Ammon's horn (tissue), 1 donor: ENCODE measurements around the gene SLC25A47.
"Not testable (repeated sequence)": the region's sequence is repeated elsewhere in the genome, so short reads cannot be mapped to it uniquely, and the experiment has no call there.

Experiments
- DNase-seq: peaks from one replicate; pipeline ENCODE4 v3.0.0-alpha.2; 2016; ENCODE audit warnings: low spot score

The SLC25A47 gene

DNA sequence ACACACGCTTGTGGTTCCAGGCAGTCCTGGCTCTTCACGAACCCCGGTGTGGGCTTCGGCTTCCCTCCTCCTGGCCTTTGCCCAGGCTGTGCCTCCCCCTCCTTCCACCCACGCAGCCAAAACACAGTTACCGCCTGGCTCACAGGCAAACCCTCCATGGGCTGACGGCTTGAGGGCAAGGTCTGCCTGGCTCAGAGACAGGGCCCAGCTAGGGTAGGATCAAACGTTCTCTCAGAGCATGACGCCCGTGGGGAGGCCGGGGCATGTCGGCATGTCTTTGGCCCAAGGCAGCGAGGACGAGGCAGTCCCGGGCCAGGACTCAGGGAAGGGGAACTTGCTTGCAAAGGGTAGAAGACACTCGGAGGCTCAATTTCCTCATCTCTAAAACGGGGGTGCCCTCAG, 2.1 kb downstream of the SLC25A47 start:
- no peak for DNase-seq

DNA sequence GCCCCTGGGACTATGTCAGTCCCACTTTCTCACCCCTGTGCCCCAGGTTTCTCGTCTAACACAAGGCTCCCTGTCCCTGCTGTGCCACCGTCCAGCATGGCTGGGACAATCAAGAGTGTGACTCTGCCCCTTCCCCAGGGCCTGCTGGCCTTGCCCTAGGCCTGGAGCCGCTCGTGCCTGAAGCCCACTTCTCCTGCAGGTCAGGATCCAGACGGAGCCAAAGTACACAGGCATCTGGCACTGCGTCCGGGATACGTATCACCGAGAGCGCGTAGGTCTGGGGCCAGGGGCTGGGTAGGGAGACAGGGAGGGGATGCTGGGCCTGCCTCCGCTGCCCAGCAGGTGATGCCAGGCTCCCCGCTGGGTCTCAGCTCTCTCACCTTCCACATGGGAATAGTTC, 2.8 kb downstream of the SLC25A47 start:
- DNase-seq, result no peak

GRCh38 chr14:100327128-100327527, 4.0 kb downstream of the SLC25A47 start:
- no peak for DNase-seq

DNA sequence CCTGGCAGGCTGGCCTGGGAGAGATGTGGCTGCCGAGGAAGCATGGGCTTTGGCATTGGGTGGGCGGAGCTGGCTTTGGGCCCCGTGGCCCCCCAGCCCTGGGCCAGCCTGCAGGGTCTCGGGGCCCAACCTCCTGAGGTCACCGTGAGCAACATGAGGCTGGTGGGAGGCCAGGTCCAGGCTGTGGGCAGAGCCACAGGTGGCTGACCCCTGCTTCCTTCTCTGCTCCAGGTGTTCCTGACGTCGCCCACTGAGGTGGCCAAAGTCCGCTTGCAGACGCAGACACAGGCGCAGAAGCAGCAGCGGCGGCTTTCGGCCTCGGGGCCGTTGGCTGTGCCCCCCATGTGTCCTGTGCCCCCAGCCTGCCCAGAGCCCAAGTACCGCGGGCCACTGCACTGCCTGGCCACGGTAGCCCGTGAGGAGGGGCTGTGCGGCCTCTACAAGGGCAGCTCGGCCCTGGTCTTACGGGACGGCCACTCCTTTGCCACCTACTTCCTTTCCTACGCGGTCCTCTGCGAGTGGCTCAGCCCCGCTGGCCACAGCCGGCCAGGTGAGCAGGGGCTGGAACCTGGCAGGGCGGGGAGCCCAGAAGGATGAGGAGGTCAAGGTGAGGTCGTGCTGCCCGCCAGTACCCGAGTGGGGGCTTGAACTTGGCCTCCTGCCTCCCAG, 5.5 kb downstream of the SLC25A47 start:
- no peak for DNase-seq

DNA sequence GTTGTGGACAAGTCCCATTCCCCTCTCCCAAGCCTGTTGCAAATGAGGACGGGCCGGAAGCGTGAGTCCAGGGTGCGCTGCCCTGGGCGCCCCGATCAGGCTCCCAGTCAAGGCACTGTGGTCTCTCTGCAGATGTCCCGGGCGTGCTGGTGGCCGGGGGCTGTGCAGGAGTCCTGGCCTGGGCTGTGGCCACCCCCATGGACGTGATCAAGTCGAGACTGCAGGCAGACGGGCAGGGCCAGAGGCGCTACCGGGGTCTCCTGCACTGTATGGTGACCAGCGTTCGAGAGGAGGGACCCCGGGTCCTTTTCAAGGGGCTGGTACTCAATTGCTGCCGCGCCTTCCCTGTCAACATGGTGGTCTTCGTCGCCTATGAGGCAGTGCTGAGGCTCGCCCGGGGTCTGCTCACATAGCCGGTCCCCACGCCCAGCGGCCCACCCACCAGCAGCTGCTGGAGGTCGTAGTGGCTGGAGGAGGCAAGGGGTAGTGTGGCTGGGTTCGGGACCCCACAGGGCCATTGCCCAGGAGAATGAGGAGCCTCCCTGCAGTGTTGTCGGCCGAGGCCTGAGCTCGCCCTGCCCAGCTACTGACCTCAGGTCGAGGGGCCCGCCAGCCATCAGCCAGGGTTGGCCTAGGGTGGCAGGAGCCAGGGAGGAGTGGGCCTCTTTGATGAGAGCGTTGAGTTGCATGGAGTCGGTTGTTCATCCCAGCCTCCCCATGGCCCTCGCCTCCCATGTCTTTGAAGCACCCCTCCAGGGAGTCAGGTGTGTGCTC, 6.3 kb downstream of the SLC25A47 start:
- DNase-seq, result no peak

- DNase-seq, result no peak
Observed at GRCh38 chr14:100330007-100330344, 6.8 kb downstream of the SLC25A47 start.

GRCh38 chr14:100330388-100330931, 7.3 kb downstream of the SLC25A47 start:
- DNase-seq, result no peak

GRCh38 chr14:100332071-100332639, 9.0 kb downstream of the SLC25A47 start:
- DNase-seq, result no peak

- DNase-seq, result no peak
Observed at GRCh38 chr14:100332797-100333196, 9.7 kb downstream of the SLC25A47 start.

GRCh38 chr14:100333311-100333710, 10.2 kb downstream of the SLC25A47 start:
- DNase-seq, result no peak

DNA sequence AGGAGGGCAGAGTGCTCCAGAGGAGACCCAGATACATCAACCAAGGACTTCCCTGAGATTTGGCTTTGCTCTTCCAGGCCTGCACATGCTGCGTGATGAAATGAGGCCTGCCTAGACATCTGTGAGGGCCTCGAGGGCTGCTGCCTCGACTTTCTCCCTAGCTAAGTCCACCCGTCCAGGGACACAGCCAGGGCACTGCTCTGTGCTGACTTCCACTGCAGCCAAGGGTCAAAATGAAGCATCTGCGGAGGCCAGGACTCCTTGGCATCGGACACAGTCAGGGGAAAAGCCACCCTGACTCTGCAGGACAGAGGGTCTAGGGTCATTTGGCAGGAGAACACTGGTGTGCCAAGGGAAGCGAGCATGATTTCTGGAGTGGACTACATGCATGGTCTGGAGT, 10.7 kb downstream of the SLC25A47 start:
- no peak for DNase-seq

- no peak for DNase-seq
Observed at GRCh38 chr14:100334904-100335303, 11.8 kb downstream of the SLC25A47 start.

- no peak for DNase-seq
Observed at GRCh38 chr14:100336618-100337530, 13.7 kb downstream of the SLC25A47 start.

- DNase-seq, result no peak
Observed at GRCh38 chr14:100339766-100340422, 16.8 kb downstream of the SLC25A47 start.

GRCh38 chr14:100340423-100340813, 17.3 kb downstream of the SLC25A47 start:
- no peak for DNase-seq

DNA sequence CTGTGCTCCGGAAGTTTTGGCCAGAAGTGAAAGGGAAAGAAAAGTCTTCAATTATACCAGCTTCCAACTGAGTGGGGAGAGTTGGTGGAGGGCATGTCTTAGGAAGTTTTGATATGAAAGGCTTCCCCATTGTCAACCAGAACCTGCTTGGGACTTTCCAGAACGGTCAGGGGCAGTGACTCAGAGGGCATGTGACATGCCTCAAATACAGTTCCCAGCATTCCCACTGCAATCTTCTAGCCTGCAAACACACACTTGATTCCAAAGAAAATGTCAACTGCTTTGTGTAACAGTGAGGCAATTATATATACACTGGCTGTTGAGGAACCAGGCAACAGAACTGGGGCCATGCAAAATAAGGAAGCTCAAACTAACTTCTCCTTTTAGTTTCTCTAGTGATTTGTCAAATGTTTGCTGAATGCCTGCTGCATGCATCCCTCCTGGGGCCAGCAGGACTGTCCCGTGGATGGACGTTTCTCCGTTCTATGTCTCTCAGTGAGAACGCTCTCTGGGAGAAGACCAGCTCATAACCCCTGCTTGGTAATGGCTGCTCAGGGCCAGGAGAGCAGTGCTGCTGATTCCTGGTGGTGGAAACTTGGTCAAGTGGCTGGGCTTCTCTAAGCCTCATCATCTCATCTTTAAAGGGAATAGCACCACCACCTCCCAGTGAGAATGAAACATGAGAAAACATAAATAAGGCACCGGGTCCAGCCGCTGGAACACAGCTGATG, 18.3 kb downstream of the SLC25A47 start:
- DNase-seq, result peak; percentile 69

GRCh38 chr14:100342195-100342594, 19.1 kb downstream of the SLC25A47 start:
- no peak for DNase-seq

GRCh38 chr14:100342826-100343225, 19.7 kb downstream of the SLC25A47 start:
- DNase-seq, result not testable (repeated sequence)

GRCh38 chr14:100344657-100345056, 21.5 kb downstream of the SLC25A47 start:
- DNase-seq, result not testable (repeated sequence)

DNA sequence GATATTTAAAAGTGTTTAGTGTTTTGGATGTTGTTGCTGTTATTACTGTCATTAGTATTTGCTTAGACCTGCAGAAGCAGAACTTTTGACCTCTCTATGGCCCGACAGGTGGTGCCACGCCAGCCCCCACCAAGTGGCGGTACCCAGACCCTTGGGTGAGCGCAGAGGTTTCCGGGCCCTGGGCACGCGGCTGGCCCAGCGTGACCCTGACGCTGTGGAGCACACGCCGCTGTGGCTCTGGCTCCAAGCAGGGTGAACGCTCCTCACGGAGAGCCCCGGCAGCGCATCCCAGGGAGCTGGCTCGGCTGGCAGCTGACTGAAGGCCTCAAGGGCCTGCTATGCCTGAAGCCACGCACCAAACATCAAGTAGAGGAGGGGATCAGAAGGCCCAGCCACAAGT, 22.6 kb downstream of the SLC25A47 start:
- no peak for DNase-seq
